SIG-M5 treated with dmso at 0.1 percent for 504 hours (cell line): ENCODE measurements around the gene CIC.

Experiments used
- DNase-seq: peaks from one replicate; lab custom pipeline; 2025; ENCODE audit not compliant: unreplicated experiment; lab: John Stamatoyannopoulos, UW

CIC gene

DNA sequence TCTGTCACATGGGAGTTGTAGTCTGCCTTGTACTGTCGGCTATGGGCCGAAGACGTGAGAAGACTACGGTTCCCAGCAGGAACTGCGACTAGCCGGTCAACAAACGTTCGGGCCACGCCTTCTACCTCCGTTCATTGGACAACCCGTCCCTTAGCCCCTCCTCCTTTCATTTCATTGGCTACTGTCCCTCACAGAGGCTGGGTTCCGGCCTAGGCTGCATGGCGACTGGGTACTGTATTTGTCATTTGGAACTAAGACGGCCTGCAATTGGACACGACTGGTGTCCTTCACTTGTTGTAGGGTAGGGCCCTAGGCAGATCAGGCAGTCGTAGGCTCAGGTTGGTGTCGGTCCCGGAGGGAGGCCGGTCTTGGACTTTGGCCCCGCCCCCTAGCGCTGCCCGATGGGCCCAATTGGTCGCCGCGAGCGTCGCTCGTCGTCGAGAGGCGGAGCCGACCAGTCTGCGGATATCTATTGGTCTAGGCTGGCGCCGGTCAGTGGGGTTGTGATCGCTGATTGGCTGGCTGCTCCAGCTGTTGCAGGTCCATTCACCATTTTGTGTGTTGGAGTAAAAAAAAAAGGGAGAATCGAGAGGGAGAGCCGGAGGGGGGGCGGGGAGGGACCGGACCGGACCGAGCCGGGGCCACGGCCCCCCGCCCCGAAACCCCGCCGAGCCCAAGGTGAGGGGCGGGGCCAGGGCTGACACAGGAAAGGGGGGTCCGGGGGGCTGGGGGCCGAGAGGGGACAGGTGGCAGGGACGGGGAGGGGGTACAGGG, at the start of gene CIC:
TSS of gene CIC (plus strand) at position 549 of the 774 bp plus-strand sequence. CDS start 2,532 bp downstream, outside the sequence.
- peak; percentile 100 for DNase-seq

DNA sequence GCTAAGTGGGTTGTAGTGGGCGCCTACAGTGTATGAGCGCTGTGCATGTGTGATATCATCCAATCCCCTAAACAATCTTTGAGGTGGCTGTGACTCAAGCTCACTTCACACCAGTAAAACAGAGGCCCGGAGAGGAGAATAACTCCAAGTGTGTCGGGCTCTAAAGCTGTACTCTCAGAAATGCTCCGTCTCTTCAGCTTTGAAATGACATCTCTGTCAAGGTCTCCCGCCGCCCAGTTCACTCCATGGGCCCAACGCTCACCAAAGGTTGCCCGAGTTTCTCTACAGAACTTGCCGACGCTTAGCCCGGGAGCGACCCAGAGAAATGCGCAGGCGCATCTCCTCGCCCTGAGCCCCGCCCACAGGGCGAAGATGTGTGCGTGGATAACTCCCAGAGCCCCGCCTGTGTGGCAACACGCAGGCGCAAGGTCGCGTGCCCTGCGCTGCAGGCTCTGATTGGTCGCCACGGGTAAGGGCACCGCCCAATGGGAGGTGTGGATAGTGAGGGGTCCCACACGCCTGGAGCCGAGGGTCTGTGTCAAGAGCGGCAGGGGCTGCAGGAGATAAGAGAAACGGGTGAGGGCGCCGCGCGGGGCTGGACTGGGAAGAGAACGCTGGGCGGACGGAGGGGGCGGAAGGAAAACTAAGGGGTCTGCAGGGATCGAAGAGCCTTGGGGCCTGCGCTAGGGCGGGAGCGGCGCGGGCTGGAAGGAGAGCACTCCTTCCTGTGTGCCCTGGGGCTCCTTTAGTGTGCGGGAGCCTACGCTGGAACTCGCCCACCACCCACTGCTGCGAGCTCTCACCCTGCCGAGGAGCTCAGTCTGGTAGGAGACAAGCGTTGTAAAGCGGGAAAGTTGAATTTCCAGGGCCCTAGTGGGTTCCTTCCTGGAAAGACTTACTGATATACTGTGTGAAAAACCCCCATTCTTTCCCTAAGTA, 49.0 kb upstream of the CIC start, which contains the start of gene ZNF526:
TSS of gene ZNF526 (plus strand) at position 501 of the 939 bp plus-strand sequence. CDS start 4,092 bp downstream, outside the sequence.
- peak; percentile 93 for DNase-seq

DNA sequence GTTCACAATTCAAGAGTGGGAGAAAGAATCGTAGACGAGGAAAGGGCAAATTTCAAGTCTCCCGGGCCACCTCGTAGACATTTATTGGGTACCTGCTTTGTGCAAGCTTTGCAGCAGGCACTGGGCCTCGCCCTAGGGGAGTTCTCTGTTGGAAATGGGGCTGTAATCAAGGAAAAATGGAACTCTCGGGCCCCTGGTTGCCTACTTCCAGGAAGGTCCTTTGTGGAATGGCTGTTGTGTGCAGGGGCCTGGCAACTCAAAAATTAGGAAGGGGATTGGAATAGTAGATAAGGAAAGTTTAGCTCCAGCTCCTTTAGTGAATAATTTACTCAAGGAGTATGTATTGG, 48.3 kb upstream of the CIC start:
- DNase-seq, result no peak

DNA sequence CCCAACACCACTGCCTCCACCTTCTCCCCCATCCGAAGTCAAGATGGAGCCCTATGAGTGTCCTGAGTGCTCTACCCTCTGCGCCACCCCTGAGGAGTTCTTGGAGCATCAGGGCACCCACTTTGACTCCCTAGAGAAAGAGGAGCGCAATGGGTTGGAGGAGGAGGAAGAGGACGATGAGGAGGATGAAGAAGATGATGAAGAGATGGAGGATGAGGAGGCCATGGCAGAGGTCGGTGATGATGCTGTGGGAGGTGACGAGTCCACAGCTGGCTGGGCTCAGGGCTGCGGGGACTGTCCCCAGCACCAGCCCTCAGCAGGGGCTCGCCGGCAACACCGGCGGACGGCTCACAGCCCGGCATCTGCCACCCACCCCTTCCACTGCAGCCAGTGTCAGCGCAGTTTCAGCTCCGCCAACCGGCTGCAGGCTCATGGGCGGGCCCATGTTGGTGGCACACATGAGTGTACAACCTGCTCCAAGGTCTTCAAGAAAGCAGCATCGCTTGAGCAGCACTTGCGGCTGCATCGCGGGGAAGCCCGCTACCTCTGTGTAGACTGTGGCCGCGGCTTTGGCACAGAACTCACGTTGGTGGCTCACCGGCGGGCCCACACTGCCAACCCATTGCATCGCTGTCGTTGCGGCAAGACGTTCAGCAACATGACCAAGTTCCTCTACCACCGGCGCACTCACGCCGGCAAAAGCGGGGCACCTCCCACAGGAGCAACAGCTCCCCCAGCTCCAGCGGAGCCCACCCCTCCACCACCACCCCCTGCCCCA, 43.9 kb upstream of the CIC start:
- no peak for DNase-seq

DNA sequence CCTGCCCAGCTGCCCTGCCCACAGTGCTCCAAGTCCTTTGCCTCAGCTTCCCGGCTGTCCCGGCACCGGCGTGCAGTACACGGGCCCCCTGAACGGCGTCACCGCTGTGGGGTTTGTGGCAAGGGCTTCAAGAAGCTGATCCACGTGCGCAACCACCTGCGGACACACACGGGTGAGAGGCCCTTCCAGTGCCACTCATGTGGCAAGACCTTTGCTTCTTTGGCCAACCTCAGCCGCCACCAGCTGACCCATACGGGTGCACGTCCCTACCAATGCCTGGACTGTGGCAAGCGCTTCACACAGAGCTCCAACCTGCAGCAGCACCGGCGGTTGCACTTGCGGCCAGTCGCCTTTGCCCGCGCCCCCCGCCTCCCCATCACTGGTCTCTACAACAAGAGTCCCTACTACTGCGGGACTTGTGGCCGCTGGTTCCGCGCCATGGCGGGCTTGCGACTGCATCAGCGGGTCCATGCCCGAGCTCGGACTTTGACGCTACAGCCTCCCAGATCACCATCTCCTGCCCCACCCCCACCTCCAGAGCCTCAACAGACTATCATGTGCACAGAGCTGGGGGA, 43.2 kb upstream of the CIC start:
- no peak for DNase-seq

DNA sequence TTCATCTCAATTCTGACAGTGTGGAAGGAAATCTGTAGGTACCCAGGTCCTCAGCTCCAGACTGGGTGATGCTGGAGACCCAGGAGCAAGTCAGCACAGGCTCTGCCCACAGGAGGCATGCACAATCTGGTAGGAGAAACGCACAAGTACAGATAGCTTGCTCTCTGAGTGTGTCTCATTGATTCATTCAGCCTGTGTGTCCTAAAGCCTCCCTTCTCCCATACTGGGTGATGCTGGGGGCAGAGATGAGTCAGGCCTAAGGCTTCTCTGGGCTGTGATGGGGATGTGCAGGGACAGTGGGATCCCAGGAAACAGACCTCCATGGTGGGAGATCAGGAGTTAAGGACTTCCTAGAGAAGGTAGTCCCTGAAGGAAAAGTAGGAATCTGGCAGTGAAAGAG, 42.2 kb upstream of the CIC start:
- no peak for DNase-seq

DNA sequence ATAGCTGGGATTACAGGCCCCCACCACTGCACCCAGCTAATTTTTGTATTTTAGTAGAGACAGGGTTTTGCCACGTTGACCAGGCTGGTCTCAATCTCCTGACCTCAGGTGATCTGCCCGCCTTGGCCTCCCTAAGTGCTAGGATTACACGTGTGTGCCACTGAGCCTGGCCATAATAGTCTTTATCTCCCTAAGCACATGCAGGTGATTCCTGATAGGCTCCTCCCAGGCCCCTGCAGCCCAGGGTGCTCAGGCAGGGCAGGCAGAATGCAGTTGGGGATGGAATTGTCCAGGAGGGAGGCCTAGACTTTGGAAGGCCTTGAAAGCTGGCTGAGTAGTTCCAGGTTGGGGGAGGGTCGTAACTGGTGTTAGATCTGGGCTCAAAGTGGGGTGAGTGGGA, 40.4 kb upstream of the CIC start:
- DNase-seq, result no peak

DNA sequence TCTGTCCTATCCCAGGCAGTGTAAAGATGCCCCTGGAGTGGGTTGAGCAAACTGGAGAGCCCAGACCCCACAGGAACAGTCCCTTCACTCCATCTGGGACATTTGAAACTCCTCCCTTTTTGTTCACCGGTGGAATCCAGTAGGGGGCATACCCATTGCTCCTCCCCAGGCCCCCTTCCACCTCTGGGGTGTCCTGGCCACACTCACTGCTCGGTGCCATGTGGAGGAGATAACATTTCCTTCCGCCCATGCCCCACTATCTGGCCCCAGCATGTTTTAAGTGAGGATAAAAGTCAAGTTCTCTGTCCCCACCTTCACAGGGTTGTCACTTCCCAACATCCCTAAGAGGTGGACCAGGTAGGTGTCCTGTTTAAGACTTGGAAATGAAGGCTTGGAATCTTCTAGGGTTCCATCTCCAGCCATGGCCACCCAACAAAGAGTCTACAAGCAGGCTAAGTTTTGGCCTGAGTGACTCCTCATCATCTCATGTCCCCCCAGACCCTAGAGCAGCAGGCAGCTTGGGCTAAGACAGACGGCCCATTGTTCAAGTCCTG, 39.7 kb upstream of the CIC start:
- no peak for DNase-seq

DNA sequence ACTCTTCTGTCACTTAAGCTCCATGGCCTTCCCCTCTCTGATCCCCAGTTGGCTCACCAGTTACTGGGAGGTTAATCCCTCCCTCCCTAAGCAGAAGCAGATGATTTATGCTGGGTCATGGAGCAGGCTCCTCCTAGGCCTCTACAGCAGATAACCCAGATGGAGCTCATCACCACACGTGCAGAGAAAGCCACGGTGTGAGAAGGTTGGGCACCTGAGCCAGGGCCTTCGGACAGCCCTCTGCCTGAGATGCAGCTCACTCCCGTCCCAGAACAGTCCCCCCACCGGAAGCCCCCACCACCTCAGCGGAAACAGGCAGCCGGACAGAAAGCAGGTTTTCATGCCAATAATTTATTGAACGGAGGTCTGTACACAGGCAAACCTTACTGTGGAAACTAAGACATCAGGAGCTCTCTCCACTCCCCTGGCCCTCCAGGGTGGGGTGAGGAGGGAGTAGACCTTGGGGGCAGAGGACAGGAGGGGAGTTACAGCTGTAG, 39.1 kb upstream of the CIC start:
- DNase-seq, result no peak

DNA sequence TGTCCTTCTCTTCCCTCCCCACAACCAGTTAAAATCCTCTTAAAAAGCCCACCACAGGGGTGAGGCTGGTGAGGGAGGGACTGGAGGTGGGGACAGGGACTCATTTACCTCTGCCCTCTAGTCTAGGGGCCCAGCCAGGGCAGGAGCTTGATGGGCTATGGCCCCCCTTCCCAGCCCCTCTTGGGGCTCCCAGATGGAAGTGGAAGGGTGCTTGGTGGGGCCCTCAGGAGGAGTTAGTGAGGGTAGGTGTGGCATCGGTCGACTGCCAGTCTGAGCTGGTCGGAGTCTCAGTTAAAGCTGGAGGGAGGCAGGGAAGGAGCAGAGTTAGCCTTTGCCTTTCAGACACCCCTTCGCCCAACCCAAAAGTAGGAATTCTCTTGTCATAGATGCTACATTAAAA, 38.5 kb upstream of the CIC start:
- no peak for DNase-seq

DNA sequence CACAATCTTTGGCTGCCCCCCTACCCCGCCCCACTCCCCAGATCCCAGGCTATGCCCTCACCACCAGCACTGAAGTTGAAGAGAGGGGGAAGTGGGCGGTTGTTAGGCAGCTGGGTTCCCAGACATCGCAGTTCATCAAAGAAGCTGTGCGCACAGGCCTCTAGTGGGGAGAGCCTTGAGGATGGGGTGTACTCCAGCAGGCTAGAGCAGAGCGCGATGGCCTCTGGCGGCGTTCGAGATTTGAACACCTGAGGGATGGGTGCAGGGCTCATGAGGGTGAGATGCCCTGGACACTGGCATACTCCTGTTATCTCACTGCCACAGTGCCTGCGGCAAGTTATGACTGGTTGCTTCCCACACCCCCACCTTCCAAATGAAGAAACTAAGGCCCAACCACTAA, 36.6 kb upstream of the CIC start:
- DNase-seq, result no peak

DNA sequence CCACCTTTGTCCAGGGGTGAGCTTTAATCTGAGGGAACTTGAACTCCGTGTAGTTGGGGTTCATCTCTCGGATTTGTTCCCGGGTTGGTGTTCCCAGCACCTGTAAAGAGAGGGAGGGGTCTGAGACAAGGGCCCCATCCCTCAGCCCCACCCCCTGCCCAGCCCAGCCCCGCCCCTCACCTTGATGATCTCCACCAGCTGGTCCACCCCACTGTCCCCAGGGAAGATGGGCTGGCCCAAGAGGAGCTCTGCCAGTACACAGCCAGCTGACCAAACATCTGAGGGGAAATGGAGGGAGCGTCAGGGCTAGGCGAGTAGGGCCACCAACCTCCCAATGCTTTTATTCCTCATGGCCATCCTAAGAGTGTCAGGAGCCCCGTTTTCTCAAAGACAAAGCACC, 35.9 kb upstream of the CIC start:
- DNase-seq, result no peak

DNA sequence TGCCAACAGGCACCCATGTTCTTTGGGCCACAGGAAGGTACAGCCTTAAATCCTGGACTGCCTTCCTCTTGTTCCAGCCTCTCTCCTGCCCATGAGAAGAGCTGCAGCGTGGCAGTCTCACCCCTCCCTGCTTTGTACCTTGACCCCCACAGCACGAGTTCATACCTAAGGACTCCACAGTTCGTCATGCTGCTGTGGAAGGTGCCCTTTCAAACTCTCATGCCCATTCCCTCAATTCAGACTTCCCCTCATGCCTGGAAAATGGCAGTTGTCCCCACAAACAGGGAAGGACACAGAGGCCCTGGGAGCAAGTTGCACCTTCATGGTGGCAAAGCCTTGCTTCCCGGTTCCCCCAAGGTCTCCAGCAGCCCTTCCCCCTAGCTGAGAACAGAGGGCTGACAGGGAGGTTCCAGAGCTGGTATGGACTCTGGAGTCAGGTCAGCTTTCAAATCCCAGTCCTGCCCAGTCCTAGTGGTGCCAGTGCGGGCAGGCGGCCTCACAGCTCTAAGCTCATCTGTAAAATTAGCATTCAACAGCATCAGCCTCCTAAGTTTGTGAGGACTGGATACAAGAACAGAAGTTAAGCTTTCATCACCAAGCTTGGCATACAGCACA, 35.3 kb upstream of the CIC start:
- DNase-seq, result no peak

DNA sequence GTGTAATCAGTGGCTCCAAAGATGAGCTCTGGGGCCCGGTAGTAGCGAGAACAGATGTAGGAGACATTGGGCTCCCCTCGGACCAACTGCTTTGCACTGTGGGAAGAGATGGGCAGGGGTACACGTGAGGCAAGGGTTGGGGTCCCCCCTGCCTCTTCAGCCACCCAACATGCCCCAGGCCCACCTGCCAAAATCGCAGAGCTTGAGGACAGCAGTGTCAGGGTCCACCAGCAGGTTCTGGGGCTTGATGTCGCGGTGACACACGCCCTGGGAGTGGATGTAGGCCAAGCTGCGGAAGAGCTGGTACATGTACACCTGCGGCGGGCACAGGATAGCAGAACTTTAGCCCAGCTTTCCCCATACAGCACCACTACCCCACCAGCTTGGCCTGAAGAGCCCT, 34.7 kb upstream of the CIC start:
- DNase-seq, result no peak

DNA sequence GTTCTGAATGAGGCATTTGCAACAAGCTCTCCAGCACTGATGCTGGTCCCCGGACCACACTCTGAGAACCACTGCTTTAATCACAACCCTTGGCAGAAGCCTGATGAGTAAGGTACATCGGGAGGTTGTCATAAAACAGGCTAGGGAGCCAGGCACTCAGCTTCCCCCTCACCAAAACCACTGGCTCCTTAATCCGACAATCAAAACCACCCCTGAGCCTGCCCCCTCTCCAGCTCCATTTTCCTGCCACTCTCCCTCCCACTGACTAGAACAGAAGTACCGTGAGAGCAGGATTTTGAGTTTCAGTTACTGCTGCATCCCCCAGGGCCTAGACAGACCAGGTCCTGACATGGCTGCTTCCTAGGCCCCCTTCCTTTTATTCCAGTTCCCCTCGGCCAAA, 33.9 kb upstream of the CIC start:
- DNase-seq, result no peak

DNA sequence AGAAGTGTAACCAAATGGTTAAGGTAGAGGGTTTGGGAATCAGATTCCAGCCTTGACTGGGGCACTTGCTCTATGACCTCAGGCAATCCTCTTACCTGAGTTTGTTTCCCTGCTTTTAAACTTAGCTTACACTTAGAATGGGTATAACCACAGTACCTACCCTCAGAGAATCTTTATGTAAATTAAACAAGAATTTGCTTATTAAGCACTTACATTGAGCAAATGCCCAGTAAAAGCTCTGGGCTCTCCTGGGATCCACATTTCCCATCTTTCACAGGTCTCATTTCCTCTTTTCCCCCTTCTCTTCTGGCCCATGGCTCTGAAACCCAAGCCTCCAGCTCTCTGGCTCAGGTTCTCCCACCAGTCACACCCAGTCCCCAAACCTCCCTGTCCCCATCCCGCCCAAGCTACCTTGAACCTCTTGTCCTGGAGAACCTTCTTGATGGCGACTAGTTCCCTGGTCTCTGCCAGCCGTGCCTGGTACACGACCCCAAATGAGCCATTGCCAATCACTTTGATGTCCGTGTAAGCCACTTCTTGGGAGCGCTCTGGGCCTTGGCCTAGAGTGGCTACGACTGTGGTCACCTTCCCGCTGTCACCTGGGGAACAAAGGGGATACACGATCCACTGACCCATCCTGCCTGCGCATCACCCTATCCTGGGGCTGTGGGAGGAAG, 29.4 kb upstream of the CIC start:
- DNase-seq, result no peak

DNA sequence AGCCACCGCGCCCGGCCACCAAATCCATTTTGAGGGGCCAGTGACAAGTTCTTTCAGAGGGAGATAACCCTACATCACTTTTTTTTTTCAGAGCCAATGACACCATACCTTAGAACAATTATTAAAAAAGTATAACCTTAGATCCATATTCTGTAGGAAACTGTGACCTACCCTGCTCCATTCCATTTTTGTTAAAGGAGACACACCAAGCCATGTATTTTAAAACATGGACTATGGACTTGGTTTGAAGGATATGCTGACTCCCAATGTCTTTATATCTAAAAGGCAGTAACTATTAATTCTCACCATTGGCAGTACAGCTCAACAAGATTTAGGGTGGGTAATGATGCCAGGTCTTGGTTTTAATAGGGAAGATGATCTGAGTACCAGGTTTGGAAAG, 27.8 kb upstream of the CIC start:
- DNase-seq, result no peak

DNA sequence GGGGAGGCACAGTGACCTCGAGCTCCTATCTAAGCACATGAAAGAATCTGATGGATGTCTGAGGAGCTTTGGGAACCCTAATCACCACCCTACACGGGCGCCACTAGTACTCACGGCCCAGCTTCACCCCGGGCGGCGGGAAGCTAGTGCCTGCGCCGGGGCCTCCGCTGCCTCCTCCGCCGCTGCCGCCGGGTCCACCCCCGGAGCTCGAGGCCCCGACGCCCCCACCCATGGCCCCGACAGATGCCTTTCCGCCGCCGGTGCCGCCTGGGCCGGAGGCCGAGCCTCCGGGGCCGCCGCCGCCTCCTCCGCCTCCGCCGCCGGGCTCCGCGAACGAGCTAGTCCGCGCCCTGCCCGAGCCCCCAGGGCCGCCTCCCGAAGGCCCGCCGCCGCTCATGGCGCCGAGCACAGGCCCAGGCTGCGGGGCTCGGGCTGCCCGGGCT, 27.0 kb upstream of the CIC start:
- no peak for DNase-seq
